ENCODE results near the gene ZRANB3.
"Not testable (repeated sequence)": the region's sequence is repeated elsewhere in the genome, so short reads cannot be mapped to it uniquely, and the experiment has no call there.

The ZRANB3 gene

GRCh38 chr2:135528006-135528405 lies 3.0 kb downstream of the ZRANB3 start:
- no peaks in the 10 kb centered on the region for H3K4me1 ChIP-seq (ENCODE audit: insufficient read depth, insufficient read length)
- no peaks in the 10 kb centered on the region for H3K9me3 ChIP-seq (ENCODE audit: insufficient read depth, low read length)
- no peak overlapping the region for H3K9ac ChIP-seq (ENCODE audit: insufficient read length, low read depth)
- H3K27me3 ChIP-seq (ENCODE audit: insufficient read depth, insufficient read length): no peaks in the 10 kb centered on the region
- no peak overlapping the region for H3K4me3 ChIP-seq (ENCODE audit: insufficient read length, low read depth)
- no peak for DNase-seq (ENCODE audit: low read depth, low spot score)
- peaks cover 12% of the 10 kb centered on the region for H3K36me3 ChIP-seq (ENCODE audit: insufficient read depth, insufficient read length, low read length)
- no peak for TF ChIP-seq SUZ12 (IDR thresholded peaks at IDR 0.05; ENCODE audit: extremely low read depth, insufficient read depth, insufficient read length)
- TF ChIP-seq ZNF274 (IDR thresholded peaks at IDR 0.05; ENCODE audit: low read depth, low read length): no peak

GRCh38 chr2:135525786-135526185 lies 5.2 kb downstream of the ZRANB3 start:
- no peak for TF ChIP-seq YY1 (IDR thresholded peaks at IDR 0.05; ENCODE audit: insufficient read depth, insufficient read length)
- no peak for DNase-seq (ENCODE audit: low read depth, low spot score)
- H3K9ac ChIP-seq (ENCODE audit: insufficient read length, low read depth): no peak overlapping the region

GRCh38 chr2:135512099-135512498 lies 18.9 kb downstream of the ZRANB3 start:
- no peaks in the 10 kb centered on the region for H3K27me3 ChIP-seq (ENCODE audit: insufficient read depth, insufficient read length)
- no peak for TF ChIP-seq YY1 (IDR thresholded peaks at IDR 0.05; ENCODE audit: insufficient read depth, insufficient read length)
- no peak for TF ChIP-seq ZNF274 (IDR thresholded peaks at IDR 0.05; ENCODE audit: low read depth, low read length)
- no peak for TF ChIP-seq SUZ12 (IDR thresholded peaks at IDR 0.05; ENCODE audit: extremely low read depth, insufficient read depth, insufficient read length)
- H3K9me3 ChIP-seq (ENCODE audit: insufficient read depth, low read length): peaks cover 12% of the 10 kb centered on the region; the same call in 1 of the 2 replicates

More at GRCh38 chr2:135525786-135526185, 5.2 kb downstream of the ZRANB3 start:
- Histone ChIP-seq H3K27me3 (ENCODE audit: insufficient read depth, insufficient read length) (no peaks in the 10 kb centered on the region), H3K9me3 (ENCODE audit: insufficient read depth, low read length) (no peaks in the 10 kb centered on the region), H3K4me3 (ENCODE audit: insufficient read length, low read depth) (no peak overlapping the region), H3K36me3 (ENCODE audit: insufficient read depth, insufficient read length, low read length) (peaks cover 20% of the 10 kb centered on the region), H3K4me1 (ENCODE audit: insufficient read depth, insufficient read length) (no peaks in the 10 kb centered on the region)

GRCh38 chr2:135510577-135510976 lies 20.4 kb downstream of the ZRANB3 start:
- H3K4me1 ChIP-seq (ENCODE audit: insufficient read depth, insufficient read length): no peaks in the 10 kb centered on the region
- no peak overlapping the region for H3K4me3 ChIP-seq (ENCODE audit: insufficient read length, low read depth)
- H3K36me3 ChIP-seq (ENCODE audit: insufficient read depth, insufficient read length, low read length): no peaks in the 10 kb centered on the region
- DNase-seq (ENCODE audit: low read depth, low spot score): no peak
- peaks cover 5% of the 10 kb centered on the region; the same call in 1 of the 2 replicates for H3K9me3 ChIP-seq (ENCODE audit: insufficient read depth, low read length)
- H3K27me3 ChIP-seq (ENCODE audit: insufficient read depth, insufficient read length): no peaks in the 10 kb centered on the region
- H3K9ac ChIP-seq (ENCODE audit: insufficient read length, low read depth): no peak overlapping the region
- TF ChIP-seq SUZ12 (IDR thresholded peaks at IDR 0.05; ENCODE audit: extremely low read depth, insufficient read depth, insufficient read length) (no peak), ZNF274 (IDR thresholded peaks at IDR 0.05; ENCODE audit: low read depth, low read length) (no peak), YY1 (IDR thresholded peaks at IDR 0.05; ENCODE audit: insufficient read depth, insufficient read length) (no peak)

More at GRCh38 chr2:135512099-135512498, 18.9 kb downstream of the ZRANB3 start:
- Histone ChIP-seq H3K4me3 (ENCODE audit: insufficient read length, low read depth) (no peak overlapping the region), H3K4me1 (ENCODE audit: insufficient read depth, insufficient read length) (no peaks in the 10 kb centered on the region), H3K36me3 (ENCODE audit: insufficient read depth, insufficient read length, low read length) (peaks cover 2% of the 10 kb centered on the region), H3K9ac (ENCODE audit: insufficient read length, low read depth) (no peak overlapping the region)
- DNase-seq (ENCODE audit: low read depth, low spot score): no peak

GRCh38 chr2:135504811-135505210 lies 26.2 kb downstream of the ZRANB3 start:
- no peak for TF ChIP-seq YY1 (IDR thresholded peaks at IDR 0.05; ENCODE audit: insufficient read depth, insufficient read length)
- TF ChIP-seq ZNF274 (IDR thresholded peaks at IDR 0.05; ENCODE audit: low read depth, low read length): no peak
- no peak for TF ChIP-seq SUZ12 (IDR thresholded peaks at IDR 0.05; ENCODE audit: extremely low read depth, insufficient read depth, insufficient read length)
- Histone ChIP-seq H3K27me3 (ENCODE audit: insufficient read depth, insufficient read length) (no peaks in the 10 kb centered on the region), H3K9me3 (ENCODE audit: insufficient read depth, low read length) (peaks cover 15% of the 10 kb centered on the region), H3K4me1 (ENCODE audit: insufficient read depth, insufficient read length) (no peaks in the 10 kb centered on the region), H3K4me3 (ENCODE audit: insufficient read length, low read depth) (no peak overlapping the region), H3K9ac (ENCODE audit: insufficient read length, low read depth) (no peak overlapping the region), H3K36me3 (ENCODE audit: insufficient read depth, insufficient read length, low read length) (no peaks in the 10 kb centered on the region)
- no peak for DNase-seq (ENCODE audit: low read depth, low spot score)

GRCh38 chr2:135498588-135498987 lies 32.4 kb downstream of the ZRANB3 start:
- not testable (repeated sequence) for H3K4me3 ChIP-seq (ENCODE audit: insufficient read length, low read depth); H3K4me1 ChIP-seq (ENCODE audit: insufficient read depth, insufficient read length)
- peaks cover 34% of the 10 kb centered on the region for H3K9me3 ChIP-seq (ENCODE audit: insufficient read depth, low read length)

GRCh38 chr2:135494917-135495316 lies 36.1 kb downstream of the ZRANB3 start:
- no peak overlapping the region for H3K4me3 ChIP-seq (ENCODE audit: insufficient read length, low read depth)
- H3K27me3 ChIP-seq (ENCODE audit: insufficient read depth, insufficient read length): no peaks in the 10 kb centered on the region
- H3K36me3 ChIP-seq (ENCODE audit: insufficient read depth, insufficient read length, low read length): no peaks in the 10 kb centered on the region
- no peak for DNase-seq (ENCODE audit: low read depth, low spot score)
- H3K9me3 ChIP-seq (ENCODE audit: insufficient read depth, low read length): peaks cover 20% of the 10 kb centered on the region
- H3K4me1 ChIP-seq (ENCODE audit: insufficient read depth, insufficient read length): no peaks in the 10 kb centered on the region
- TF ChIP-seq YY1 (IDR thresholded peaks at IDR 0.05; ENCODE audit: insufficient read depth, insufficient read length) (no peak), SUZ12 (IDR thresholded peaks at IDR 0.05; ENCODE audit: extremely low read depth, insufficient read depth, insufficient read length) (no peak), ZNF274 (IDR thresholded peaks at IDR 0.05; ENCODE audit: low read depth, low read length) (no peak)
- no peak overlapping the region for H3K9ac ChIP-seq (ENCODE audit: insufficient read length, low read depth)

More at GRCh38 chr2:135498588-135498987, 32.4 kb downstream of the ZRANB3 start:
- not testable (repeated sequence) for H3K27me3 ChIP-seq (ENCODE audit: insufficient read depth, insufficient read length); DNase-seq (ENCODE audit: low read depth, low spot score); H3K9ac ChIP-seq (ENCODE audit: insufficient read length, low read depth); H3K36me3 ChIP-seq (ENCODE audit: insufficient read depth, insufficient read length, low read length)

- Histone ChIP-seq H3K36me3 (ENCODE audit: insufficient read depth, insufficient read length, low read length) (no peaks in the 10 kb centered on the region), H3K9me3 (ENCODE audit: insufficient read depth, low read length) (peaks cover 16% of the 10 kb centered on the region), H3K4me1 (ENCODE audit: insufficient read depth, insufficient read length) (no peaks in the 10 kb centered on the region), H3K9ac (ENCODE audit: insufficient read length, low read depth) (no peak overlapping the region), H3K27me3 (ENCODE audit: insufficient read depth, insufficient read length) (no peaks in the 10 kb centered on the region), H3K4me3 (ENCODE audit: insufficient read length, low read depth) (no peak overlapping the region)
- TF ChIP-seq SUZ12 (IDR thresholded peaks at IDR 0.05; ENCODE audit: extremely low read depth, insufficient read depth, insufficient read length) (no peak), YY1 (IDR thresholded peaks at IDR 0.05; ENCODE audit: insufficient read depth, insufficient read length) (no peak), ZNF274 (IDR thresholded peaks at IDR 0.05; ENCODE audit: low read depth, low read length) (no peak)
- DNase-seq (ENCODE audit: low read depth, low spot score): no peak
Observed at GRCh38 chr2:135494503-135494902, 36.5 kb downstream of the ZRANB3 start.

All from NT2/D1 (cell line).